GM12892 (cell line): ENCODE measurements around the gene SHC3.

Experiments used
- POLR2A ChIP-seq: IDR thresholded peaks from 2 replicates; pipeline ENCODE4 v1.6.1; 2011; ENCODE audit warnings: low read depth, low read length, control low read depth
- POLR2AphosphoS5 ChIP-seq: IDR thresholded peaks from 2 replicates; pipeline ENCODE4 v1.6.1; 2011; ENCODE audit warnings: low read depth, low read length, control low read depth
- TAF1 ChIP-seq: IDR thresholded peaks from 2 replicates; pipeline ENCODE4 v1.6.1; 2011; ENCODE audit warnings: low read depth, mild to moderate bottlenecking, control low read depth, low read length, borderline replicate concordance

DNA sequence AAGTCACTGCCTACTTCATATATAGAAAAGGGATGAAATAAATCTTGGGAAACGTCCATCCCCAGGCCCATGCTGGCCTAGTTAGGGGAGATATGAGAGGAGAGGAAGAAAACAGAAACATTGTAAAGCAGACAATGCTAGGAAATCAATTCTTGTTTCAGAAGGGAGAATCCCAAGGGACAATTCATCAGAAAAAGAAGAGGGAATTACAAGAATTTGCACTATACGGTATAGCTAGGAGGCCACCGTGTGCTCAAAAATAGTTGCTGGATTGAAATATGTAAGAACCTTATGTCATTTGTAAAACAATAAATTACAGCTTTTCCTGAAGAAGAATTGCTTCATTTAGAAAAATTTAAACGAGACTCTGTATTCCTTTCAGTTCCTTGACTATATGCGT lies 8.3 kb upstream of the SHC3 start:
- TF ChIP-seq TAF1 (no peak), POLR2AphosphoS5 (no peak), POLR2A (no peak)
